ENCODE data around the gene SCGB1D2.
A peak's percentile ranks its signal among the peaks of the same experiment; 100 is the strongest.
"Not testable (repeated sequence)": the region's sequence is repeated elsewhere in the genome, so short reads cannot be mapped to it uniquely, and the experiment has no call there.

The SCGB1D2 gene, protein sequence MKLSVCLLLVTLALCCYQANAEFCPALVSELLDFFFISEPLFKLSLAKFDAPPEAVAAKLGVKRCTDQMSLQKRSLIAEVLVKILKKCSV

GRCh38 chr11:62242021-62242420 is at the start of gene SCGB1D2:
TSS of gene SCGB1D2 (plus strand) at chr11:62242239. CDS start at chr11:62242308, 69 bp downstream.
- no peak for DNase-seq

GRCh38 chr11:62193952-62194351 is 48.1 kb upstream of the SCGB1D2 start:
- peak; percentile 4 for DNase-seq

DNA sequence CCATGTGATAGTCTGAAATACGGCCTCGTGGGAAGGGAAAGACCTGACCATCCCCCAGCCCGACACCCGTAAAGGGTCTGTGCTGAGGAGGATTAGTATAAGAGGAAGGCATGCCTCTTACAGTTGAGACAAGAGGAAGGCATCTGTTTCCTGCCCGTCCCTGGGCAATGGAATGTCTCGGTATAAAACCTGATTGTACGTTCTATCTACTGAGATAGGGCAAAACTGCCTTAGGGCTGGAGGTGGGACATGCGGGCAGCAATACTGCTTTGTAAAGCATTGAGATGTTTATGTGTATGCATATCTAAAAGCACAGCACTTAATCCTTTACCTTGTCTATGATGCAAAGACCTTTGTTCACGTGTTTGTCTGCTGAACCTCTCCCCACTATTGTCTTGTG is 47.0 kb upstream of the SCGB1D2 start:
- not testable (repeated sequence) for DNase-seq

DNA sequence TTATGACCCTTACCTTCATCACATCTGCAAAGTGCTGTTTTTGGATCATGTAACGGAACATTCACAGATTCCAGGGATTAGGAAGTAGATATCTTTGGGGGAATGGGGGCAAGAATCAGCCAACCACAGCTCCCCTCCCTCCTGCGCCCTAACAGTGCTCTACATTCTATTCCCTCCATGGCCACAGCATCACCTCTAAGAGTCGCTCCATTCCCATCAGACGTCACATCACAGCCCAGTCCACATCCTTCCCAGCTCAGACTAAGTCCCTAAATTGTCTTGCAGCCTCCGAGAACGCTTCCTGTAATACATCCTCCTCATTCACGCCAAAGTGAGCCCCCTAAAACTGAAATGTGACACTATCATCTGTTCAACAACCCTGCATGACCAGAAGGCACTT is 46.1 kb upstream of the SCGB1D2 start:
- DNase-seq = no peak

DNA sequence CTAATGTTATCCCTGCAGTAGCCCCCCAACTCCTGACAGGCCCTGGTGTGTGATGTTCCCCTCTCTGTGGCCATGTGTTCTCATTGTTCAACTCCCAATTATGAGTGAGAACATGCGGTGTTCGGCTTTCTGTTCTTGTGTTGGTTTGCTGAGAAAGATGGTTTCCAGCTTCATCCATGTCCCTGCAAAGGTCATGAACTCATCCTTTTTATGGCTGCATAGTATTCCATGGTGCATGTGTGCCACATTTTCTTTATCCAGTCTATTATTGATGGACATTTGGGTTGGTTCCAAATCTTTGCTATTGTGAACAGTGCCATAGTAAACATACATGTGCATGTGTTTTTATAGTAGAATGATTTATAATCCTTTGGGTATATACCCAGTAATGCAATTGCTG is 44.6 kb upstream of the SCGB1D2 start:
- DNase-seq = not testable (repeated sequence)

GRCh38 chr11:62201376-62201775 is 40.7 kb upstream of the SCGB1D2 start:
- DNase-seq = no peak

DNA sequence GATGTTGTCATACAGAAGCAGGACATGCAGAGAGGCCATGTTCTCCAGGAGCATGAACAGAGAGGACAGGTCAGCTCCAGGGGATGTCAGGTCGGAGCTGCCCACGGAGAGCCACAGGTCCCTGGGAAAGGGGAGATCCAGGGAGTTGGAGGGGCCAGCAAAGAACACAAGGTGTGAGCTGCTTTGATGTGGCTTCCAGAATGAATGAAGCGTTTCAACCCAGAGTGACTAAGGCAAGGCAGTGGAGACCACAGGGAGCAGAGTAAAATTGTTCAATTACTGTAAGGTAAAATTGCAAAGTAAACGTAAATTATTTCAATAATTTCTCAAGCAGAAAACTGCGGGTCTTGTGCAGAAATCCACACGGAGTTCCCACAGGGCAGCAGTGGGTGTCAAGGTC is 39.1 kb upstream of the SCGB1D2 start:
- DNase-seq = no peak

GRCh38 chr11:62204430-62204829 is 37.6 kb upstream of the SCGB1D2 start:
- no peak for DNase-seq

DNA sequence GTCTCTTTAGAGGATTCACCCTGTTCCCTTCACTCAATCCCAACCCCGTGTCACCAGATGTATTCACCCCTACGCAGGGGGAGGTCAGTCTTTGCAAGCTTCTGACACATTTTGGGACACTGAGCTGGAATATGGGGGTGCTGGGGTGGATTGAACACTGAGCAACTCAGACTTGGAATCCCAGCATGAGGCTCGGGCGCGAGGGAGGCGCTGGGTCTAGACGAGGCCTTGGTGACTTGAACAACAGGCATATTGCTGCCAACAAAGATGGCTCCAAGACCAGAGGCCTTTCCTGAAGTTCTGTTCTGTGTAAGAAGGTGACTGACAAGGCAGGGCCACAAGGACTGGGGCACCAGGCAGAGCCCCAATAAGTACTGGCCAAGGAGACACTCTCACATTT is 36.6 kb upstream of the SCGB1D2 start:
- no peak for DNase-seq

DNA sequence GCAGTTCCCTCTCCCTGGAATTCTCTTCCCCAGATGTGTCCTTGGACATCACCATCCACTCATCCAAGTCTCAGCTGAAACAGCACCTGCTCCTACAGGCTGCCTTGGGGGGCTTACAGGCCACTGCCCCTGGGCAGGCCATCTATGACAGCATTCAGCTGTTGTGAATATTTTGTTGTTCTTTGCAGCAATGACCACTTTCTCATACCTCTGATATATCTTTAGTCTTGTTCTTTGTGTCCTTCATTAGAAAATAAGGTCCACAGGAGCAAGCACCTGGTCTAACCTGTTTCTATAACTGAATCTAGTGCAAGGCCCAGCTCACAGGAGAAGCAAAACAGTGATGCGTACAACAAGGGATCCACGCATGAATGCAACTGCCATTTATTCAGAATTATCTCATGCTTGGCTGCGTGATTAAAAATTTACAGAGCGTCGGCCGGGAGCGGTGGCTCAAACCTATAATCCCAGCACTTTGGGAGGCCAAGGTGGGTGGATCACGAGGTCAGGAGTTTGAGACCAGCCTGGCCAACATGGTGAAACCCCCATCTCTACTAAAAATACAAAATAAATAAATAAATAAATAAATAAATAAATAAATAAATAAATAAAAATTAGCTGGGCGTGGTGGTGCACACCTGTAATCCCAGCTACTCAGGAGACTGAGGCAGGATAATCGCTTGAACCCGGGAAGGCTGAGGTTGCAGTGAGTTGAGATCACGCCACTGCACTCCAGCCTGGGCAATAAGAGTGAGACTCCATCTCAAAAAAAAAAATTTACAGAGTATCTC is 35.6 kb upstream of the SCGB1D2 start:
- DNase-seq = not testable (repeated sequence)

DNA sequence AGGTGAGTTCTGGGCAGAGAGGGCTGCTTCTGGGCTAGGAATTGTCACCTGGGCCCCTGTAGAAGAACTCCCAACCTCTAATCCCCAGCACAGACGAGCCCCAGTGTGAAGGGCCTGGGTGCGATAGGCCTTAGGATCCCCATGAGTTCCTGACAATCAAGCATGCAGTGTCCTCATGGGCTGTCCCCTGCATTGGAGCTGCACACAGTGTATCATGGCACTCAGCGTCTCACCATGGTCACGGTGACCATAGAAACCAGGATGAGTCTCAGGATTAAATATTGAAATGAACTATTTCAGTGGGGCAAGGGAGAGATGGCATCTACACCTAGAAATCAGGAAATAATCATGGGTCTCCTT is 33.3 kb upstream of the SCGB1D2 start:
- DNase-seq = no peak

GRCh38 chr11:62217191-62217748 is 24.8 kb upstream of the SCGB1D2 start:
- DNase-seq = no peak

- no peak for DNase-seq
Observed at GRCh38 chr11:62221498-62221897, 20.5 kb upstream of the SCGB1D2 start.

GRCh38 chr11:62223095-62223494 is 18.9 kb upstream of the SCGB1D2 start:
- peak; percentile 8 for DNase-seq

- no peak for DNase-seq
Observed at GRCh38 chr11:62233730-62234129, 8.3 kb upstream of the SCGB1D2 start.

GRCh38 chr11:62236187-62236586 is 5.9 kb upstream of the SCGB1D2 start:
- DNase-seq = no peak

DNA sequence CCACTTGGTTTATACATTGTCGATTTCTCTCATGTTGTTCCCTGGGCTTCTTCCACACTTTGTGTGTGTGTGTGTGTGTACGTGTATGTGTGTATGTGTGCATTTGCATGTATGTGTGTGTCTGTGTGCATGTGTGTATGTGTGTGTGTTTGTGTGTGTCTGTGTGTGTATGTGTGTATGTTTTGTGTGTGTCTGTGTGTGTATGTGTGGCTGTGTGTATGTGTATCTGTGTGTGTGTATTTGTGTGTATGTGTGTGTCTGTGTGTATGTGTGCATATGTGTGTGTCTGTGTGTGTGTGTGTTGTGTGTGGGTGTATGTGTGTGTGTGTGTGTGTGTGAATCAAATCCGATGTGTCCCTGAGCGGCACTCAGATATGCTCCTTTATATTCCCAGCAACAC is 4.5 kb upstream of the SCGB1D2 start:
- no peak for DNase-seq

DNA sequence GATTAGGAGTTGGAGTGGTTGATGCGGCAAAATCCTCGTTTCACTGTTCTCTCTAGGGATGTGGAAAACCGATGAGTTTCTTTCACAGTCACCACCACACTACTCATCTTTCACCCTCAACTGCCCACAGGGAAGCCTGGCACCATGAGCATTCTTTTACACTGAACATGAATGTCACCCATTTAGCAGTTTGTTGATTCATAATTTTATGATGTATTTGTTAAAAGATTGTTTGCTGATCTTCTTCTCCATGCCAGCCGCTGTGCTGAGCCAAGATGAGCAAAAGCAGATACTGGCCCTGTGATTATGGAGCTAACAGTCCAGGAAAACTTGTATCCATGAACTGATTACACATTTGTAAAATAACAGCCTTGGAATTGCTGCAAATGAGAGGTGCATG is 3.9 kb upstream of the SCGB1D2 start:
- DNase-seq = no peak

DNA sequence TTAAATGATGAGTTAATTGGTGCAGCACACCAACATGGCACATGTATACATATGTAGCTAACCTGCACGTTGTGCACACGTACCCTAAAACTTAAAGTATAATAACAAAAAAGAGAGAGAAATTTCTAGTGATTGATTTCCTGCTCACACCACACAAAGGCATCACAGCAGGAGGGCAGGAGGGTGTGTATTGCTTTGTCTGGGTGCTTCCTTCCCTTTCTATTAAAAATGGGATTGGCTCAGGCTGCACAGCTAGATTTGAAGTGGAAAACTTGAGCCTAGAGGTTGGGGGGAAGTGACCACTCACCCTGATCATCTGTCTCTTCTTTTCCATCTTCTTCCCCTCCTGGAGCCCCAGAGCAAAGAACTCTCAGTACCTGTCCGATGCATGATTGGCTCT is 944 bp upstream of the SCGB1D2 start:
- DNase-seq = no peak

DNA sequence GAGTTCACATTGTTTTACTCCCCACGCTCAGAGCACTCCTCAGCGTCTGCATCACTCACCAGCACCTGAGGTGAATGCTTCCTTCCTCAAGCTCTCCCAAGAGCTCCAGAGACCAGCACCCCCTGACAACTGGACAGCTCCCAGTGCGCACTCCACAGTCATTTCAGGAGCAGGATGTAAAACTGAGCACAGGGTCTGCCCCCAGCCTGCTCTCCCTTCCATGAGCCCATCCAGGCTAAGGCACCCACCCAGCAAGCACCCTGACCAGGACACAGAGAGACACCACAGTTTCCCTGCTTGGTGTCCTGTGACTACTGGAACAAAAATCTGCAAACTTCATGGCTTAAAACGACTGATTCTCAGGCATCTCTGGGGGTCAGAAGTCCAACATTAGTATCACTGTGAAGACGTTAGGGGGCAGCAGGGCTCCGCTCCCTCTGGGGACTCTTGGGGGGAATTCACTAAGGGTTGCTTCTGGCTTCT is 3.3 kb downstream of the SCGB1D2 start:
- peak; percentile 15 for DNase-seq

DNA sequence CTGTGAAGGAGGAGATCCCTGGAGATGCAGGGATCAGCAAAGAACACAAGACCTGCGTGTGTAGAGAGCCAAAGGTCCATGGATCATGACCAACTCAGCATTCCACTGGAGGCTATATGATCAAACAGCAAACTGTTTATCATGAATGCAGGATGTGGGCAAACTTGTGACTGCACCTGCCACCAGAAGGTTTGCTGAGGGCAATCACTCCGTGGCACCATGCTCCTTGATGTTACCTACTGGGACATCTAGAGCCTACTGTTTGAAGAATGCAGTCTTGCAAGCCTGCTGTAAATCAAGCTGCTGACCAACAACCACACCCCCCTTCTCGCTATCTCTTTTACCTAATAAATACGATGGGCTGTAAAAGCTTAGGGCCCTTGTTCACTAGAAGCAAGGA is 9.7 kb downstream of the SCGB1D2 start:
- DNase-seq = no peak

DNA sequence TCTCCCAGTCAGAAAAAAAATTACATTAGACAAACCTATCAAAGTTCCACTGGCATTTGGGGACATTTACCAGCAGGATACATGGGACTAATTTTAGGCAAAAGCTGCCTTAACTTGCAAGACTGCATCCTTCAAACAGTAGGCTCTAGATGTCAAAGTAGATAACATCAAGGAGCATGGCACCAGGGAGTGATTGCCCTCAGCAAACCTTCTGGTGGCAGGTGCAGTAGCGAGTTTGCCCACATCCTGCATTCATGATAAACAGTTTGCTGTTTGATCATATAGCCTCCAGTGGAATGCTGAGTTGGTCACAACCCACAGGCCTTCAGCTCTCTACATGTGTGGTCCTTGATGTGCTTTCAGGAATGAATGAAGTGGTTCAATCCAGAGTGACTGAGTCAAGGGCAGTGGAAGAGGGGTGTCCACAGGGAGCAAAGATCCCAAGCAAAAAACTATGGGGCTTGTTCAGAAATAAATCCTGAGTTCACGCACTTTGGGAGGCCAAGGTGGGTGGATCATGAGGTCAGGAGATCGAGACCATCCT is 12.0 kb downstream of the SCGB1D2 start:
- no peak for DNase-seq

DNA sequence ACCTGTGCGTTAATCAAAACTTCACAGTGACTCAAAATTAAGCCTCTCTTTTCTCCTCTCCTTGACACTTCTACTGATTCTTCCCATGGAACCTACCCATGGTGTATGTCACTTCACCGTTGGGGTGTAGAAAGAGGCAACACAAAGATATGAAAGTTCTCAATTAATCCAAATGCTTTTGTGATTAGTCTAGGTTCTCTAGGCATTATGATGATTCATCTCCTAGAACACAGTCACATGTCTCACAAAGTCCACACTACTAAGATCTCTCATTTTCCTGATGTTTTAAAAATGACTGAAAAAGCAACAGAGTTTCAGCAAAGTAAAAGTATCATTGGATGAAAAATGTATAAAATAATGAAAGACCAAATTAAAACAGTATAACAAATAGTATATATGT is 14.2 kb downstream of the SCGB1D2 start:
- no peak for DNase-seq

DNA sequence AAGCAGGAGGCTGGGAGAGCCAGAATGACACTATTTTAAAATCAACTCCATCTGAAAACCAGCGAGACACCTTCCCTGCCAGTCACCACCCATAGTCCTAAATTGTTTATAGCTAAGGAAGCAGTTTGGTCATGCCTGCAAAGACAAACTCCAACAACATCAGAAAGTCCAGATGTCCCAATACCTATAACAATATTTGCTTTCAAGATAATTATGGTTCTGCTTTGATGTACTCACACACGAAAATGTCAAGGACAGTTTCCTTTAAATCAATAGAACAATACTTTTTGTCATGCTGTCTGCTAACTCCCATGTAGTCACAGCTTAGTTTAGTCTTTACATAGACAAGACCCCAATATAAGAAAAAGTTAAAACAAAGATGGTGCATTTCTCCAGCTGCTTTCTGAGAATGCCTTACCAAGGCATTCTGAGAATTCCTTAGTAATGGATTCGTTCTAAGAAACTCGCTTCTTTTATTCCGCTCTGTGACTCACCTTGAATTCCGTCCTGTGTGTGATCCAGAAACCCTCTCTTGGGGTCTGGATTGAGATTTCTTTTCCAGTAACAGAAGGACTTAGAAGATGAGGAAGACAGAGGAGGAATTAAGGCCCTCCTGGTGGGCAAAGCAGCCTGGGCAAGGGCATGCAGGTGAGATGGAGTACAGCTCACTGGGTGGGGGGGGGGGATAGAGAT is 18.4 kb downstream of the SCGB1D2 start:
- DNase-seq = no peak

Data from fibroblast of skin of right biceps (primary cell).